GM19328 (cell line): ENCODE data around the gene ACOX3.
A peak's percentile ranks its signal among the peaks of the same experiment; 100 is the strongest.

ENCODE experiments used
- ATAC-seq: cut with Tn5 transposase; IDR thresholded peaks from one replicate; pipeline ENCODE4 v1.9.1; 2021; ENCODE audit warnings: mild to moderate bottlenecking, moderate library complexity; ENCODE audit not compliant: unreplicated experiment

The ACOX3 gene

GRCh38 chr4:8468746-8469535 lies 28.4 kb upstream of the ACOX3 start:
- no peak for ATAC-seq

- no peak for ATAC-seq
These were observed 26.5 kb upstream of the ACOX3 start for GRCh38 chr4:8467016-8467415.

- no peak for ATAC-seq
These were observed 25.4 kb upstream of the ACOX3 start for GRCh38 chr4:8465615-8466611.

GRCh38 chr4:8464381-8464780 lies 23.9 kb upstream of the ACOX3 start:
- no peak for ATAC-seq

- ATAC-seq: no peak
These were observed 23.3 kb upstream of the ACOX3 start for GRCh38 chr4:8463811-8464210.

- ATAC-seq: no peak
These were observed 21.1 kb upstream of the ACOX3 start for GRCh38 chr4:8461616-8462015.

- ATAC-seq: no peak
These were observed 20.6 kb upstream of the ACOX3 start for GRCh38 chr4:8461086-8461485.

GRCh38 chr4:8459867-8460445 lies 19.4 kb upstream of the ACOX3 start:
- ATAC-seq: no peak

- no peak for ATAC-seq
These were observed 17.2 kb upstream of the ACOX3 start for GRCh38 chr4:8457646-8458252.

GRCh38 chr4:8453957-8454356 lies 13.4 kb upstream of the ACOX3 start:
- ATAC-seq: no peak

GRCh38 chr4:8451440-8452182 lies 11.1 kb upstream of the ACOX3 start:
- no peak for ATAC-seq

- ATAC-seq: no peak
These were observed 5.6 kb upstream of the ACOX3 start for GRCh38 chr4:8446122-8446521.

- no peak for ATAC-seq
These were observed 3.3 kb upstream of the ACOX3 start for GRCh38 chr4:8443801-8444200.

GRCh38 chr4:8442596-8443358 lies 2.3 kb upstream of the ACOX3 start:
- no peak for ATAC-seq

- no peak for ATAC-seq
These were observed 1.1 kb upstream of the ACOX3 start for GRCh38 chr4:8441499-8442091.

GRCh38 chr4:8439914-8440491 lies 520 bp downstream of the ACOX3 start:
- peak; percentile 3 for ATAC-seq

GRCh38 chr4:8439168-8439567 lies 1.4 kb downstream of the ACOX3 start:
- ATAC-seq: no peak

- no peak for ATAC-seq
These were observed 1.8 kb downstream of the ACOX3 start for GRCh38 chr4:8438743-8439142.

- ATAC-seq: no peak
These were observed 3.2 kb downstream of the ACOX3 start for GRCh38 chr4:8437281-8437680.
